Stomach (tissue), 4 donors: ENCODE results near the gene SUDS3.

Source experiments
- EP300 ChIP-seq: sonication (generic); formaldehyde crosslinking; IDR thresholded peaks from one replicate; pipeline ENCODE4 v1.6.1; 2017; ENCODE audit warnings: antibody characterized with exemption
- POLR2A ChIP-seq, 4 donors: fragments of 450-650 bp; IDR thresholded peaks; one replicate each; pipeline ENCODE4 v1.6.1; 2016; ENCODE audit warnings: antibody characterized with exemption in 4 of 4, control low read depth in 2 of 4, mild to moderate bottlenecking in 1 of 4, moderate library complexity in 1 of 4
- POLR2AphosphoS5 ChIP-seq, 3 donors: sonication (generic); formaldehyde crosslinking; IDR thresholded peaks; one replicate each; pipeline ENCODE4 v1.6.1; 2016; ENCODE audit warnings: antibody characterized with exemption in 3 of 3
- TF ChIP-seq, protein P1 (sequence below), 7 experiments: fragments of 450-650 bp in 4 of 7; fragments of 200-600 bp in 3 of 7; sonication (generic) in 3 of 7; IDR thresholded peaks; one replicate each; pipeline ENCODE4 v1.5.1; 2016 to 2019; ENCODE audit warnings: antibody characterized with exemption in 7 of 7, control low read depth in 2 of 7, mild to moderate bottlenecking in 1 of 7

DNA sequence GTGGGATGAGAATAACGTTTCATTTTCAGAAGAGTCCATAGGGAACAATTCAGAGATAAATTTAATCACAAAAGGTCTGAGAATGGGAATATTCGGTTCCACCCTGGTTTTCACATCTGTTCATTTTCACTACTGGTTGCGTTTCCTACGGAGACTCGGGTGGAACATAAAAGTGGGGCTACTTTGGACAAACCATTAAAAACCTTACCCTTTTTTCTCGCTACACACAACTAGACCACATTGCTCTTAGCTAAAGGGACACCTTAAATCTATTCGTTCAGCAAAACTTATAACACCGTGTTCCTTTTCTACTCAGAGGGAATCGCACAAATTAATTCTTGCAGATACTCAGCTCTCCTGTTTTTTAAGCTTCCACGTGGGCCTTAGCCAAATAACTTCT, 1.0 kb upstream of the SUDS3 start:
- TF ChIP-seq, protein P1, sequence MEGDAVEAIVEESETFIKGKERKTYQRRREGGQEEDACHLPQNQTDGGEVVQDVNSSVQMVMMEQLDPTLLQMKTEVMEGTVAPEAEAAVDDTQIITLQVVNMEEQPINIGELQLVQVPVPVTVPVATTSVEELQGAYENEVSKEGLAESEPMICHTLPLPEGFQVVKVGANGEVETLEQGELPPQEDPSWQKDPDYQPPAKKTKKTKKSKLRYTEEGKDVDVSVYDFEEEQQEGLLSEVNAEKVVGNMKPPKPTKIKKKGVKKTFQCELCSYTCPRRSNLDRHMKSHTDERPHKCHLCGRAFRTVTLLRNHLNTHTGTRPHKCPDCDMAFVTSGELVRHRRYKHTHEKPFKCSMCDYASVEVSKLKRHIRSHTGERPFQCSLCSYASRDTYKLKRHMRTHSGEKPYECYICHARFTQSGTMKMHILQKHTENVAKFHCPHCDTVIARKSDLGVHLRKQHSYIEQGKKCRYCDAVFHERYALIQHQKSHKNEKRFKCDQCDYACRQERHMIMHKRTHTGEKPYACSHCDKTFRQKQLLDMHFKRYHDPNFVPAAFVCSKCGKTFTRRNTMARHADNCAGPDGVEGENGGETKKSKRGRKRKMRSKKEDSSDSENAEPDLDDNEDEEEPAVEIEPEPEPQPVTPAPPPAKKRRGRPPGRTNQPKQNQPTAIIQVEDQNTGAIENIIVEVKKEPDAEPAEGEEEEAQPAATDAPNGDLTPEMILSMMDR (IDR thresholded peaks at IDR 0.05) = no peak
- no peak for TF ChIP-seq POLR2AphosphoS5 (IDR thresholded peaks at IDR 0.05)
- TF ChIP-seq POLR2A (IDR thresholded peaks at IDR 0.05) = no peak
- no peak for TF ChIP-seq EP300
